ENCODE data around the gene PHTF1. TPM values are rescaled to one million over a fixed set of nuclear protein-coding genes. Genes with fewer than 3 reads are reported as not detected.

The PHTF1 gene
- total RNA-seq, 1 experiment from 2014 or later: 61.2 TPM

- no peak overlapping the region for H3K27ac ChIP-seq
- BruUV-seq (replicated peaks): no TSS peak
- no peak overlapping the region for H3K4me3 ChIP-seq
- no peaks in the 10 kb centered on the region for H3K9me2 ChIP-seq (ENCODE audit: insufficient read depth)
- H3K36me3 ChIP-seq (ENCODE audit: low read depth): peaks cover 26% of the 10 kb centered on the region
- H3K4me2 ChIP-seq: no peak overlapping the region
- peaks cover 29% of the 10 kb centered on the region for H3K79me2 ChIP-seq (ENCODE audit: low read depth)
- ChIA-PET POLR2A (ENCODE audit: unreplicated experiment) (no interaction called here), CTCF (no interaction called here)
- no peak for DNase-seq
- no peaks in the 10 kb centered on the region for H3F3A ChIP-seq (ENCODE audit: insufficient read depth, low read depth)
- no peak overlapping the region for H2AFZ ChIP-seq
- no peaks in the 10 kb centered on the region for H3K4me1 ChIP-seq (replicated peaks; ENCODE audit: insufficient read depth)
- H3K9me3 ChIP-seq (ENCODE audit: insufficient read depth, low read depth): no peaks in the 10 kb centered on the region
- H4K20me1 ChIP-seq (ENCODE audit: insufficient read depth): 0 out of 2 replicates have a peak, but pooled peaks cover 3% of the 10 kb centered on the region
- no peaks in the 10 kb centered on the region for H3K27me3 ChIP-seq (ENCODE audit: insufficient read depth, low read depth)
- TF ChIP-seq, protein P1, sequence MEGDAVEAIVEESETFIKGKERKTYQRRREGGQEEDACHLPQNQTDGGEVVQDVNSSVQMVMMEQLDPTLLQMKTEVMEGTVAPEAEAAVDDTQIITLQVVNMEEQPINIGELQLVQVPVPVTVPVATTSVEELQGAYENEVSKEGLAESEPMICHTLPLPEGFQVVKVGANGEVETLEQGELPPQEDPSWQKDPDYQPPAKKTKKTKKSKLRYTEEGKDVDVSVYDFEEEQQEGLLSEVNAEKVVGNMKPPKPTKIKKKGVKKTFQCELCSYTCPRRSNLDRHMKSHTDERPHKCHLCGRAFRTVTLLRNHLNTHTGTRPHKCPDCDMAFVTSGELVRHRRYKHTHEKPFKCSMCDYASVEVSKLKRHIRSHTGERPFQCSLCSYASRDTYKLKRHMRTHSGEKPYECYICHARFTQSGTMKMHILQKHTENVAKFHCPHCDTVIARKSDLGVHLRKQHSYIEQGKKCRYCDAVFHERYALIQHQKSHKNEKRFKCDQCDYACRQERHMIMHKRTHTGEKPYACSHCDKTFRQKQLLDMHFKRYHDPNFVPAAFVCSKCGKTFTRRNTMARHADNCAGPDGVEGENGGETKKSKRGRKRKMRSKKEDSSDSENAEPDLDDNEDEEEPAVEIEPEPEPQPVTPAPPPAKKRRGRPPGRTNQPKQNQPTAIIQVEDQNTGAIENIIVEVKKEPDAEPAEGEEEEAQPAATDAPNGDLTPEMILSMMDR (conservative IDR thresholded peaks at IDR 0.05): no peak
- TF ChIP-seq EZH2 (IDR thresholded peaks at IDR 0.05; ENCODE audit: low read depth): no peak
- intact Hi-C loops (cut with micrococcal nuclease; ENCODE audit: unreplicated experiment): no loop called here
Observed at GRCh38 chr1:113792986-113793385, 33.7 kb upstream of the PHTF1 start.

GRCh38 chr1:113792471-113792870 lies 33.2 kb upstream of the PHTF1 start:
- Histone ChIP-seq H2AFZ (no peak overlapping the region), H3K27me3 (ENCODE audit: insufficient read depth, low read depth) (no peaks in the 10 kb centered on the region), H4K20me1 (ENCODE audit: insufficient read depth) (0 out of 2 replicates have a peak, but pooled peaks cover 3% of the 10 kb centered on the region), H3F3A (ENCODE audit: insufficient read depth, low read depth) (no peaks in the 10 kb centered on the region), H3K9me3 (ENCODE audit: insufficient read depth, low read depth) (no peaks in the 10 kb centered on the region), H3K79me2 (ENCODE audit: low read depth) (peaks cover 33% of the 10 kb centered on the region), H3K4me2 (no peak overlapping the region), H3K9me2 (ENCODE audit: insufficient read depth) (no peaks in the 10 kb centered on the region), H3K27ac (no peak overlapping the region), H3K4me1 (replicated peaks; ENCODE audit: insufficient read depth) (no peaks in the 10 kb centered on the region), H3K36me3 (ENCODE audit: low read depth) (peaks cover 21% of the 10 kb centered on the region), H3K4me3 (no peak overlapping the region)
- ChIA-PET POLR2A (ENCODE audit: unreplicated experiment) (no interaction called here), CTCF (no interaction called here)
- no TSS peak for BruUV-seq (replicated peaks)
- intact Hi-C loops (cut with micrococcal nuclease; ENCODE audit: unreplicated experiment): no loop called here
- no peak for DNase-seq
- TF ChIP-seq, protein P1 (conservative IDR thresholded peaks at IDR 0.05): no peak
- no peak for TF ChIP-seq EZH2 (IDR thresholded peaks at IDR 0.05; ENCODE audit: low read depth)

DNA sequence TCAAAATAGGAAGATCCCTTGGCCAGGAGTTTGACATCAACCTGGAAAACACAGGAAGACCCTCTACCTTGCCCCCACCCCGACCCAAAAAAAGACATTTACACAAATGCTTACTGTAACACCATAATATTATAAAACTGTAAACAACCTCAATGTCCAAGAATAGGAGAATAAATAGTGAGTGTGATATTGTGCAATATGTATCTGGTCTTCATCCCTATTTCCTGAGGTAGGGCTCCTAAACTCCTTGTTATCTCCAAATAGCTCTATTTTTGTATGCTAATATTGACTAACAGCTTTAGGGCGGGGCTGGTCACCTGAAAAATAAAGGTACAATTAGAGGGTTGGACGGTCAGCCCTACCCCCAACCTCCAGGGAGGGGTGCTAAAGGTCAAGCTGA lies 29.5 kb upstream of the PHTF1 start:
- no peak overlapping the region for H2AFZ ChIP-seq
- H3K36me3 ChIP-seq (ENCODE audit: low read depth): 0 out of 2 replicates have a peak, but pooled peaks cover 4% of the 10 kb centered on the region
- DNase-seq: no peak
- TF ChIP-seq, protein P1 (conservative IDR thresholded peaks at IDR 0.05): no peak
- TF ChIP-seq EZH2 (IDR thresholded peaks at IDR 0.05; ENCODE audit: low read depth): no peak
- H3K79me2 ChIP-seq (ENCODE audit: low read depth): peaks cover 55% of the 10 kb centered on the region
- H3K4me2 ChIP-seq: no peak overlapping the region
- H3F3A ChIP-seq (ENCODE audit: insufficient read depth, low read depth): peaks cover 6% of the 10 kb centered on the region
- no peaks in the 10 kb centered on the region for H3K9me3 ChIP-seq (ENCODE audit: insufficient read depth, low read depth)
- no peaks in the 10 kb centered on the region for H3K27me3 ChIP-seq (ENCODE audit: insufficient read depth, low read depth)
- peaks cover 6% of the 10 kb centered on the region for H4K20me1 ChIP-seq (ENCODE audit: insufficient read depth)
- no TSS peak for BruUV-seq (replicated peaks)
- H3K9me2 ChIP-seq (ENCODE audit: insufficient read depth): no peaks in the 10 kb centered on the region
- no peak overlapping the region for H3K4me3 ChIP-seq
- CTCF ChIA-PET: no interaction called here
- no peak overlapping the region for H3K27ac ChIP-seq
- intact Hi-C loops (cut with micrococcal nuclease; ENCODE audit: unreplicated experiment): no loop called here
- H3K4me1 ChIP-seq (replicated peaks; ENCODE audit: insufficient read depth): peaks cover 19% of the 10 kb centered on the region
- POLR2A ChIA-PET (ENCODE audit: unreplicated experiment): interaction anchor here (0.5 kb wide), 1 partner anchor 1395 kb away, joined by 3 read pairs; no protein-coding TSS in a partner anchor
